Neural cell (in vitro differentiated cells): ENCODE measurements around the gene GDPD3.

ENCODE experiments used
- CTCF ChIP-seq: fragments of 450-650 bp; IDR thresholded peaks from 2 replicates; pipeline ENCODE4 v1.5.1; 2014; ENCODE audit warnings: antibody characterized with exemption, mild to moderate bottlenecking, moderate library complexity; ENCODE audit not compliant: poor library complexity, severe bottlenecking
- EZH2 ChIP-seq: fragments of 200-600, 300-800 bp; shearing (Covaris generic), sonication (generic); IDR thresholded peaks from 2 replicates; pipeline ENCODE4 v1.6.1; 2014; ENCODE audit warnings: antibody characterized with exemption, low read length, borderline replicate concordance, mild to moderate bottlenecking; ENCODE audit not compliant: insufficient read depth, poor library complexity, severe bottlenecking

- TF ChIP-seq EZH2: no peak
- peak; percentile 66 for TF ChIP-seq CTCF
These were observed 44.4 kb downstream of the GDPD3 start for GRCh38 chr16:30068750-30069610.
